Endothelial cell (in vitro differentiated cells): Measurements from ENCODE around the gene PTTG1IP. TPM values are rescaled to one million over a fixed set of nuclear protein-coding genes. Genes with fewer than 3 reads are reported as not detected.
A peak's percentile ranks its signal among the peaks of the same experiment; 100 is the strongest.

Source experiments
- DNase-seq: peaks from one replicate; pipeline ENCODE4 v3.0.0; 2021; ENCODE audit warnings: low spot score
- H3K27ac Mint-ChIP-seq: one replicate; pipeline ENCODE4 v1.8.0; 2021; ENCODE audit warnings: mixed read lengths, inconsistent platforms; ENCODE audit not compliant: unreplicated experiment
- H3K27me3 Mint-ChIP-seq: one replicate; pipeline ENCODE4 v1.8.0; 2021; ENCODE audit warnings: mild to moderate bottlenecking, moderate library complexity, mixed read lengths, inconsistent platforms; ENCODE audit not compliant: unreplicated experiment
- H3K36me3 Mint-ChIP-seq: one replicate; pipeline ENCODE4 v1.8.0; 2021; ENCODE audit warnings: mild to moderate bottlenecking, low read depth, mixed read lengths, inconsistent platforms; ENCODE audit not compliant: unreplicated experiment
- H3K4me1 Mint-ChIP-seq: one replicate; pipeline ENCODE4 v1.8.0; 2021; ENCODE audit warnings: mild to moderate bottlenecking, mixed read lengths, inconsistent platforms; ENCODE audit not compliant: unreplicated experiment
- H3K4me3 Mint-ChIP-seq: one replicate; pipeline ENCODE4 v1.8.0; 2021; ENCODE audit warnings: mild to moderate bottlenecking, mixed read lengths, inconsistent platforms; ENCODE audit not compliant: unreplicated experiment
- H3K9me3 Mint-ChIP-seq: one replicate; pipeline ENCODE4 v1.8.0; 2021; ENCODE audit warnings: mixed read lengths, inconsistent platforms; ENCODE audit not compliant: unreplicated experiment
- CTCF ChIP-seq: fragments of 200-600 bp; sonication (generic); IDR thresholded peaks from one replicate; pipeline ENCODE4 v1.5.0; 2021; ENCODE audit warnings: antibody characterized with exemption; ENCODE audit not compliant: unreplicated experiment
- total RNA-seq: library from RNA; stranded (reverse); fragmentation: NEBNext Ultra II Directional; extraction: Animal tissue kit (Norgen Biotek cat#: 25700); gene quantifications from one replicate; pipeline ENCODE4 v1.2.1, GENCODE V29; 2021; ENCODE audit not compliant: unreplicated experiment

The PTTG1IP gene
- total RNA-seq, 1 donor from 2014 or later, result 223 TPM

- H3K4me3 Mint-ChIP-seq, result peak within 1 kb of the TSS; percentile 62
- no peak for TF ChIP-seq CTCF
- no peak within 1 kb of the TSS for H3K27ac Mint-ChIP-seq
- H3K27me3 Mint-ChIP-seq, result peaks cover 5% of the 10 kb centered on the region
- peaks cover 7% of the 10 kb centered on the region for H3K9me3 Mint-ChIP-seq
- DNase-seq, result peak; percentile 87
- H3K36me3 Mint-ChIP-seq, result peaks cover 7% of the 10 kb centered on the region
- peaks cover 3% of the 10 kb centered on the region for H3K4me1 Mint-ChIP-seq
Measured at GRCh38 chr21:44817914-44818639, 55.4 kb downstream of the PTTG1IP start, which contains the start of gene SUMO3. TSS of gene SUMO3 (minus strand) at chr21:44818062. CDS start at chr21:44817968, 94 bp downstream.

- DNase-seq, result peak; percentile 89
- H3K9me3 Mint-ChIP-seq, result peaks cover 7% of the 10 kb centered on the region
- TF ChIP-seq CTCF, result no peak
- peak overlapping the region; percentile 62 for H3K4me3 Mint-ChIP-seq
- H3K27me3 Mint-ChIP-seq, result peaks cover 5% of the 10 kb centered on the region
- H3K27ac Mint-ChIP-seq, result no peak overlapping the region
- H3K36me3 Mint-ChIP-seq, result peaks cover 11% of the 10 kb centered on the region
- H3K4me1 Mint-ChIP-seq, result peaks cover 6% of the 10 kb centered on the region
Measured at GRCh38 chr21:44817506-44817880, 56.0 kb downstream of the PTTG1IP start.

GRCh38 chr21:44816761-44817505 is 56.6 kb downstream of the PTTG1IP start:
- Mint-ChIP-seq H3K4me1 (peaks cover 8% of the 10 kb centered on the region), H3K27ac (no peak overlapping the region), H3K36me3 (peaks cover 11% of the 10 kb centered on the region), H3K4me3 (peak overlapping the region; percentile 87), H3K9me3 (peaks cover 7% of the 10 kb centered on the region), H3K27me3 (peaks cover 5% of the 10 kb centered on the region)
- TF ChIP-seq CTCF, result no peak
- peak; percentile 5 for DNase-seq

- H3K4me3 Mint-ChIP-seq, result peak overlapping the region; percentile 87
- H3K27me3 Mint-ChIP-seq, result peaks cover 5% of the 10 kb centered on the region
- peaks cover 7% of the 10 kb centered on the region for H3K9me3 Mint-ChIP-seq
- H3K4me1 Mint-ChIP-seq, result peaks cover 8% of the 10 kb centered on the region
- H3K27ac Mint-ChIP-seq, result no peak overlapping the region
- peaks cover 15% of the 10 kb centered on the region for H3K36me3 Mint-ChIP-seq
- TF ChIP-seq CTCF, result no peak
- no peak for DNase-seq
Measured at GRCh38 chr21:44815852-44816628, 57.5 kb downstream of the PTTG1IP start.
